ENCODE data around the gene PHACTR3. TPM values are rescaled to one million over a fixed set of nuclear protein-coding genes. Genes with fewer than 3 reads are reported as not detected.

Gene PHACTR3
- total RNA-seq, 1 experiment from 2014 or later: not detected

DNA sequence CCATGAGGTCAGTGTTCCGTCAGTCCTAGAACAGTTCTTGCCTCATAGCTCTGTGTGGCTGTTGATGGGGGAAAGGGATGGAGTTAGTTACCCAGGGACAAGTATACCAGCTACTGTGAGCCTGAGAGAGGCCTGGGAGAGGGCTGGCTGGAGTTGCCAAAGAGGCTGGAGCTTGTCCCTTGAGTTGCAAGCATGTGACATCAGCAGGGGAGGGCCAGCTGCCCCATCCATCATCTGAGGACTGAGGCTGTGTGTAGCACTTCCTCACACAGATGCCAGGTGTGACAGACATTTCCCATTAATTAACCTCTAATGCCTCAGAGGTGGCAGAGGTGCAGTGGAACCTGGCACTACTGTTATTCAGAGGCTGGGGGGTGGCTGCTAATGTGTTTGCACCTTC lies 131.6 kb downstream of the PHACTR3 start (continued):
- TF ChIP-seq, protein P1, sequence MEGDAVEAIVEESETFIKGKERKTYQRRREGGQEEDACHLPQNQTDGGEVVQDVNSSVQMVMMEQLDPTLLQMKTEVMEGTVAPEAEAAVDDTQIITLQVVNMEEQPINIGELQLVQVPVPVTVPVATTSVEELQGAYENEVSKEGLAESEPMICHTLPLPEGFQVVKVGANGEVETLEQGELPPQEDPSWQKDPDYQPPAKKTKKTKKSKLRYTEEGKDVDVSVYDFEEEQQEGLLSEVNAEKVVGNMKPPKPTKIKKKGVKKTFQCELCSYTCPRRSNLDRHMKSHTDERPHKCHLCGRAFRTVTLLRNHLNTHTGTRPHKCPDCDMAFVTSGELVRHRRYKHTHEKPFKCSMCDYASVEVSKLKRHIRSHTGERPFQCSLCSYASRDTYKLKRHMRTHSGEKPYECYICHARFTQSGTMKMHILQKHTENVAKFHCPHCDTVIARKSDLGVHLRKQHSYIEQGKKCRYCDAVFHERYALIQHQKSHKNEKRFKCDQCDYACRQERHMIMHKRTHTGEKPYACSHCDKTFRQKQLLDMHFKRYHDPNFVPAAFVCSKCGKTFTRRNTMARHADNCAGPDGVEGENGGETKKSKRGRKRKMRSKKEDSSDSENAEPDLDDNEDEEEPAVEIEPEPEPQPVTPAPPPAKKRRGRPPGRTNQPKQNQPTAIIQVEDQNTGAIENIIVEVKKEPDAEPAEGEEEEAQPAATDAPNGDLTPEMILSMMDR (IDR thresholded peaks at IDR 0.05 in 2 of 3, conservative IDR thresholded peaks at IDR 0.05 in 1 of 3; ENCODE audit: borderline replicate concordance in 1 of 3, insufficient read depth in 1 of 3, low read depth in 2 of 3, low read length in 2 of 3): no peak
- TF ChIP-seq JUND (IDR thresholded peaks at IDR 0.05): no peak
- TF ChIP-seq RAD21 (IDR thresholded peaks at IDR 0.05; ENCODE audit: low read depth): no peak
- no peak for TF ChIP-seq ZNF274 (IDR thresholded peaks at IDR 0.05; ENCODE audit: low read depth, low read length)
- TF ChIP-seq CEBPB (IDR thresholded peaks at IDR 0.05; ENCODE audit: low read depth): no peak

DNA sequence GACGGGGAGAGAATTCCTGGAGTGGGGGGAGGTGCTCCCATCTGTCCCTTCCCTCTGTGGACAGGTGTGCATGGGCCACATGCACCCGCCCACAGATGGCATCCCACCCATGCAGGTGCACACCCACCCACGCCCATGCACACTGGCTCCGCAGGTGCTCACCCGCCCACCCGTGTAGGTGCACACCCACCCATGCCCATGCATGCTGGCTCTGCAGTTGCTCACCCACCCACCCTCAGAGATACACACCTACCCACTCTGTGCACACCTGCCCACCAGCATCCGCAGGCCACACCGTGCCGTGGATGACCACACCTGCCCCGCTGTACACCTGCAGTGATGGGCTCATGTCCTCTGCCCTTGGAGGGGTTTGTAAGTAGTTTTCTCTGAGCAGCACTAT lies 132.0 kb downstream of the PHACTR3 start:
- intact Hi-C loops (cut with micrococcal nuclease): no loop called here
- Histone ChIP-seq H2AFZ (ENCODE audit: low read depth, low read length, poor library complexity, severe bottlenecking) (no peak overlapping the region), H4K20me1 (ENCODE audit: insufficient read depth) (no peaks in the 10 kb centered on the region), H3K9me3 (ENCODE audit: control insufficient read depth in 1 of 2, insufficient read depth in 1 of 2, low read depth in 1 of 2, low read length in 2 of 2) (no peaks in the 10 kb centered on the region), H3K27me3 (ENCODE audit: insufficient read depth, low read length) (peaks cover 32% of the 10 kb centered on the region), H3K27ac (ENCODE audit: low read depth, low read length) (no peak overlapping the region), H3K4me1 (ENCODE audit: control insufficient read depth in 1 of 2, insufficient read depth in 2 of 2, low read length in 2 of 2) (no peaks in the 10 kb centered on the region), H3K9ac (ENCODE audit: low read length) (no peak overlapping the region), H3K9me2 (ENCODE audit: insufficient read depth) (no peaks in the 10 kb centered on the region), H3K4me2 (ENCODE audit: low read length) (no peak overlapping the region), H3K36me3 (ENCODE audit: control insufficient read depth in 1 of 2, insufficient read depth in 2 of 2, low read length in 2 of 2) (no peaks in the 10 kb centered on the region), H3K79me2 (ENCODE audit: insufficient read depth, low read length) (no peaks in the 10 kb centered on the region), H3K4me3 (replicated peaks in 1 of 2; ENCODE audit: low read depth in 1 of 2, low read length in 2 of 2) (no peak overlapping the region)
- no peak for ATAC-seq
- BruUV-seq (replicated peaks): no TSS peak
- RAD21 ChIA-PET (ENCODE audit: low non-redundant PET in 1 of 2, low total read pairs in 2 of 2, uncharacterized antibody in 2 of 2, unreplicated experiment in 2 of 2): no interaction called here
- CTCF ChIA-PET: no interaction called here
- no peak for DNase-seq (ENCODE audit: low read depth, low spot score)
- POLR2A ChIA-PET: no interaction called here
- TF ChIP-seq, protein P2, sequence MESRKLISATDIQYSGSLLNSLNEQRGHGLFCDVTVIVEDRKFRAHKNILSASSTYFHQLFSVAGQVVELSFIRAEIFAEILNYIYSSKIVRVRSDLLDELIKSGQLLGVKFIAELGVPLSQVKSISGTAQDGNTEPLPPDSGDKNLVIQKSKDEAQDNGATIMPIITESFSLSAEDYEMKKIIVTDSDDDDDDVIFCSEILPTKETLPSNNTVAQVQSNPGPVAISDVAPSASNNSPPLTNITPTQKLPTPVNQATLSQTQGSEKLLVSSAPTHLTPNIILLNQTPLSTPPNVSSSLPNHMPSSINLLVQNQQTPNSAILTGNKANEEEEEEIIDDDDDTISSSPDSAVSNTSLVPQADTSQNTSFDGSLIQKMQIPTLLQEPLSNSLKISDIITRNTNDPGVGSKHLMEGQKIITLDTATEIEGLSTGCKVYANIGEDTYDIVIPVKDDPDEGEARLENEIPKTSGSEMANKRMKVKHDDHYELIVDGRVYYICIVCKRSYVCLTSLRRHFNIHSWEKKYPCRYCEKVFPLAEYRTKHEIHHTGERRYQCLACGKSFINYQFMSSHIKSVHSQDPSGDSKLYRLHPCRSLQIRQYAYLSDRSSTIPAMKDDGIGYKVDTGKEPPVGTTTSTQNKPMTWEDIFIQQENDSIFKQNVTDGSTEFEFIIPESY (IDR thresholded peaks at IDR 0.05; ENCODE audit: extremely low read depth, insufficient replicate concordance, low read length): no peak
- TF ChIP-seq POLR2AphosphoS5 (IDR thresholded peaks at IDR 0.05; ENCODE audit: low read depth, low read length) (no peak), TCF7L2 (IDR thresholded peaks at IDR 0.05; ENCODE audit: borderline replicate concordance, extremely low read depth, insufficient read depth, insufficient read length) (no peak), POLR2A (IDR thresholded peaks at IDR 0.05; ENCODE audit: borderline replicate concordance, extremely low read depth, insufficient read depth, insufficient read length) (no peak), JUND (IDR thresholded peaks at IDR 0.05) (no peak), SRF (IDR thresholded peaks at IDR 0.05; ENCODE audit: low read depth) (no peak), EZH2phosphoT487 (IDR thresholded peaks at IDR 0.05; ENCODE audit: borderline replicate concordance) (no peak), ZNF274 (IDR thresholded peaks at IDR 0.05; ENCODE audit: low read depth, low read length) (no peak), SP1 (IDR thresholded peaks at IDR 0.05; ENCODE audit: low read depth) (no peak)
- TF ChIP-seq, protein P1 (IDR thresholded peaks at IDR 0.05 in 2 of 3, conservative IDR thresholded peaks at IDR 0.05 in 1 of 3; ENCODE audit: borderline replicate concordance in 1 of 3, insufficient read depth in 1 of 3, low read depth in 2 of 3, low read length in 2 of 3): no peak
- TF ChIP-seq, protein P3, sequence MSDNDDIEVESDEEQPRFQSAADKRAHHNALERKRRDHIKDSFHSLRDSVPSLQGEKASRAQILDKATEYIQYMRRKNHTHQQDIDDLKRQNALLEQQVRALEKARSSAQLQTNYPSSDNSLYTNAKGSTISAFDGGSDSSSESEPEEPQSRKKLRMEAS (IDR thresholded peaks at IDR 0.05): no peak
- TF ChIP-seq, protein P4, sequence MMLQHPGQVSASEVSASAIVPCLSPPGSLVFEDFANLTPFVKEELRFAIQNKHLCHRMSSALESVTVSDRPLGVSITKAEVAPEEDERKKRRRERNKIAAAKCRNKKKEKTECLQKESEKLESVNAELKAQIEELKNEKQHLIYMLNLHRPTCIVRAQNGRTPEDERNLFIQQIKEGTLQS (IDR thresholded peaks at IDR 0.05): no peak

Measured in HCT116 (cell line).